Measurements from ENCODE around the gene GPR152. TPM values are rescaled to one million over a fixed set of nuclear protein-coding genes. Genes with fewer than 3 reads are reported as not detected.
"Not testable (repeated sequence)": the region's sequence is repeated elsewhere in the genome, so short reads cannot be mapped to it uniquely, and the experiment has no call there.

The GPR152 gene
- total RNA-seq, 8 experiments from 2014 or later, result 0.11 to 0.90 (median 0.31) TPM; not detected in 3

DNA sequence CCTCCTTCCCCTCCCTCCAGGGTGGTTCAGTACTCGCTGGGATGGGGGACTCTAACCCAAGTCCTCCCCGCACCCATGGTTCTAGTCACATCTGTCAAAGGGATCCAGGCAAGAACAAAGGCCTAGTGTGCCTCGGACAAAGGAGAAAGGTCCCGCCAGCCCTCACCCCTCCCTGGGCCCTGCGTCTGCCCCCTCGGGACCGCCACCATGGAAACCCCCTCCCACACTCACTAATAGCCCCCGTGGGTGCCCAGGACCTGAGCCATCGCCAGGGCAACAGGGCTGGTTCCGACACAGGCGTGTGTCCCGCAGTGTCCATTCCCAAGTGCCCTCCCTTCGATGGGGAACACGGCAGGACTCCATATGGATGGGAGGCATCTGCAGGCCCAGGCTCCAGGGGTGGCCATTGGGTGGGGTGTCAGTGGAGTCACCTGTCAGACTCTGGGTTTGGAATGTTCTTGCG lies 42.1 kb downstream of the GPR152 start:
- in situ Hi-C loops (cut with MboI; ENCODE audit: low pct_unique_long_range_greater_than_20kb in 2 of 9, low sequenced_read_pairs in 9 of 9, unreplicated experiment in 9 of 9), result no loop called here
- H3K4me1 ChIP-seq (replicated peaks in 1 of 2), result peaks cover 17 to 19% of the 10 kb centered on the region in 2 donors
- no peak overlapping the region for H3K27ac ChIP-seq
- H3K4me3 ChIP-seq, result no peak overlapping the region
- 73% methylated on average over 5 of the region's 15 CpGs; no CpG with 5 or more reads in 9 of the 10 experiments for WGBS, 10 experiments
- peak in 5 of 8 experiments; percentile 16 to 45 (median 27) for ATAC-seq (replicated peaks in 6 of 8)

- in situ Hi-C loops (cut with MboI; ENCODE audit: low pct_unique_long_range_greater_than_20kb in 2 of 9, low sequenced_read_pairs in 9 of 9, unreplicated experiment in 9 of 9), result no loop called here
- ATAC-seq (replicated peaks in 6 of 8), result peak in 4 of 8 experiments; percentile 10 to 31 (median 16)
- peaks cover 17 to 19% of the 10 kb centered on the region in 2 donors for H3K4me1 ChIP-seq (replicated peaks in 1 of 2)
- H3K4me3 ChIP-seq, result no peak overlapping the region
- no peak overlapping the region for H3K27ac ChIP-seq
- 20 to 75% (median 49%) methylated on average over 1 to 4 of the region's 13 CpGs; no CpG with 5 or more reads in 6 of the 10 experiments for WGBS, 10 experiments
These were observed 42.7 kb downstream of the GPR152 start for GRCh38 chr11:67409781-67410368.

DNA sequence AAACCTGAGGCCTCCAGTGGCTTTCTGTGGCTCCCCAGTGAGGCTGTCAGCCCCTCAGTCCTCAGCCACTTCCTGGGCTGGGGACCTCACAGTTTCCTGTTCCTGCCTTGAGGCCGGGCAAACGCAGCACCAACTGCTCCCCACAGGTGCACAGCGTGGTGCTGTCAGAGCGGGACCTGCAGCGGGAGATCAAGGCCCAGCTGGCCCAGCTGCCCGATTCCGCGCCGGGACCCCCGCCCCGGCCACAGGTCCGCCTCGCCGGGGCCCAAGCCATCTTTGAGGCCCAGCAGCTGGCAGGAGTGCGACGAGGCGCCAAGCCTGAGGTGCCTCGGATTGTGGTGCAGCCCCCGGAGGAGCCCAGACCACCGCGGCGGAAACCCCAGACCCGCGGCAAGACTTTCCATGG lies 43.3 kb downstream of the GPR152 start:
- Histone ChIP-seq H3K4me1 (replicated peaks in 1 of 2) (peaks cover 17 to 19% of the 10 kb centered on the region in 2 donors), H3K27ac (no peak overlapping the region), H3K4me3 (no peak overlapping the region)
- in situ Hi-C loops (cut with MboI; ENCODE audit: low pct_unique_long_range_greater_than_20kb in 2 of 9, low sequenced_read_pairs in 9 of 9, unreplicated experiment in 9 of 9), result no loop called here
- no peak for ATAC-seq (replicated peaks in 6 of 8)
- 70 to 80% methylated on average over 1 to 2 of the region's 24 CpGs; no CpG with 5 or more reads in 8 of the 10 experiments for WGBS, 10 experiments

GRCh38 chr11:67408437-67409200 lies 43.9 kb downstream of the GPR152 start:
- Histone ChIP-seq H3K27ac (no peak overlapping the region), H3K4me1 (replicated peaks in 1 of 2) (peaks cover 17 to 19% of the 10 kb centered on the region in 2 donors), H3K4me3 (no peak overlapping the region)
- 25 to 100% (median 73%) methylated on average over 1 to 6 of the region's 18 CpGs; no CpG with 5 or more reads in 4 of the 10 experiments for WGBS, 10 experiments
- ATAC-seq (replicated peaks in 6 of 8), result no peak
- in situ Hi-C loops (cut with MboI; ENCODE audit: low pct_unique_long_range_greater_than_20kb in 2 of 9, low sequenced_read_pairs in 9 of 9, unreplicated experiment in 9 of 9), result no loop called here

- Histone ChIP-seq H3K4me3 (no peak overlapping the region), H3K4me1 (replicated peaks in 1 of 2) (peaks cover 17 to 19% of the 10 kb centered on the region in 2 donors), H3K27ac (no peak overlapping the region)
- ATAC-seq (replicated peaks in 6 of 8), result no peak
- whole genome bisulfite sequencing, 10 experiments, result 20 to 100% (median 63%) methylated on average over 1 to 5 of the region's 12 CpGs; no CpG with 5 or more reads in 2 of the 10 experiments
- in situ Hi-C loops (cut with MboI; ENCODE audit: low pct_unique_long_range_greater_than_20kb in 2 of 9, low sequenced_read_pairs in 9 of 9, unreplicated experiment in 9 of 9), result no loop called here
These were observed 44.8 kb downstream of the GPR152 start for GRCh38 chr11:67407688-67408163.

- H3K4me1 ChIP-seq (replicated peaks in 1 of 2), result peaks cover 17 to 21% of the 10 kb centered on the region in 2 donors
- in situ Hi-C loops (cut with MboI; ENCODE audit: low pct_unique_long_range_greater_than_20kb in 2 of 9, low sequenced_read_pairs in 9 of 9, unreplicated experiment in 9 of 9), result no loop called here
- no peak overlapping the region for H3K4me3 ChIP-seq
- peak; percentile 6 to 74 (median 28) for ATAC-seq (replicated peaks in 6 of 8)
- no peak overlapping the region for H3K27ac ChIP-seq
- 0 to 80% (median 68%) methylated on average over 1 to 6 of the region's 12 CpGs; no CpG with 5 or more reads in 6 of the 10 experiments for WGBS, 10 experiments
These were observed 45.4 kb downstream of the GPR152 start for GRCh38 chr11:67406969-67407687.

DNA sequence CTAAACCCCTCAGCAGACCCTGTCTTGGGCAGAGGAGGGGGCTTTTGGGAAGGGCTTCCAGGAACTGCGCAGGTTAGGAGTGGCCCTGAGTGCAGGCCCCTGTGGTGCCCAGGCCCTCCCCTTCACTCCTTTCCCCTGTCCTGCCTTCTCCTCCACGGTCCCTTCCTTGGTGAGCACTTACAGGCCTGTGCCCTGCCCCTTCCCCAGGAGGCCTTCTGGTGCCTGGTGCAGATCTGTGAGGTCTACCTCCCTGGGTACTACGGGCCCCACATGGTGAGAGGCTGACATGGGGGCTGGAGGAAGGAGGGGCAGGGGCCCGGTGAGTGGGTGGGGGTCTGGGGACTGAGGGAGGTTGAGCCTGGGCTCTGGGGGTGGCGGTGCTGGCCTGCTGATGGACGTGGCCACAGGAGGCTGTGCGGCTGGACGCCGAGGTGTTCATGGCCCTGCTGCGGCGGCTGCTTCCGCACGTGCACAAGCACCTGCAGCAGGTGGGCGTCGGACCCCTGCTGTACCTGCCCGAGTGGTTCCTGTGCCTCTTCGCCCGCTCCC lies 46.0 kb downstream of the GPR152 start:
- Histone ChIP-seq H3K4me3 (no peak overlapping the region), H3K27ac (no peak overlapping the region), H3K4me1 (replicated peaks in 1 of 2) (peaks cover 17 to 23% of the 10 kb centered on the region in 2 donors)
- no peak for ATAC-seq (replicated peaks in 6 of 8)
- whole genome bisulfite sequencing, 10 experiments, result 90% methylated on average over 2 of the region's 18 CpGs; no CpG with 5 or more reads in 9 of the 10 experiments
- in situ Hi-C loops (cut with MboI; ENCODE audit: low pct_unique_long_range_greater_than_20kb in 2 of 9, low sequenced_read_pairs in 9 of 9, unreplicated experiment in 9 of 9), result no loop called here

DNA sequence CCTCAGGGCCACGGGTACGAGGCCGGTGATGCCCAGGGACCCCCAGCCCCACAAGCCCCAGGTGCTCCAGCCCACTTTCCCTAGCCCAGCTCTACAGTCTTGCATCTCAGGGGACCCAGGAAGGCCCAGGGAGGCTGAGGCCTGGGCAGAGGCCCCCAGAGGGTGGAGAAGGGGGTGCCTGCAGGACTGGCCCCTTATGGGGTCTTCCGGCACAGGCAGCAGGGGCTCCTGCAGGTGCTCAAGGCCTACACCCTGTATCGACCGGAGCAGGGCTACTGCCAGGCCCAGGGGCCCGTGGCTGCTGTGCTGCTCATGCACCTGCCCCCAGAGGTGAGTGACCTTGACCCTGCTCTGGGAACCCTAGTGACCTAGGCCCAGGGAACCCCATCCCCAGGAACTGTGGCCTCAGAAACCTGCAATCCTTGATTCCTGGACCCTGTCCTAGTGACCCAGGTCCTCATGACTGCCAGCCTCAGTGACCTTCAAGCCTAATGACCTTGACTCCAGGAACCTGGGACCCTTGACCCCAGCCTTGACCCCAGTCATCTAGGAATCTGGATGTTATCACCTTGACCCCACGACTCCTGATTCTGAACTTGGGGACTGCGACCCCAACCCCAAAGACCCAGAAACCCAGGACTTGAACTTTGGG lies 46.7 kb downstream of the GPR152 start:
- in situ Hi-C loops (cut with MboI; ENCODE audit: low pct_unique_long_range_greater_than_20kb in 2 of 9, low sequenced_read_pairs in 9 of 9, unreplicated experiment in 9 of 9), result no loop called here
- H3K27ac ChIP-seq, result no peak overlapping the region

DNA sequence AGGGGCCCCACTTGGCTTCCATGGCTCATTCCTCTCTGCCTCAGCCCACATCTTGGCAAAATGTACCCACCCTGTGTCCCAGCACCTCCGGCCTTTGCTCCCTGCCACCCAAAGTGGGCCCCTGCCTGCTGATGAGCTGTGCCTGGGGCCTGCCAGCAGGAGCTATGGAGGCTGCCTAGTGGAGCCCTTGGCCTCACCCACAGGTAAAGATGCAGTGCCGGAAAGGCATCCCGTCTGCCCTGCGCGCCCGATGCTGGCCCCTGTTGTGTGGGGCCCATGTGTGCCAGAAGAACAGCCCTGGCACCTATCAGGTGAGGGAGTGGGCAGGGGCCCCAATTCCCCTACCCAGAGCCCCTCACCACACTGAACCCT lies 47.3 kb downstream of the GPR152 start:
- WGBS, 10 experiments, result no CpG with 5 or more reads among the region's 6 CpGs
- Histone ChIP-seq H3K27ac (no peak overlapping the region), H3K4me3 (no peak overlapping the region), H3K4me1 (replicated peaks in 1 of 2) (peaks cover 19 to 23% of the 10 kb centered on the region in 2 donors)
- in situ Hi-C loops (cut with MboI; ENCODE audit: low pct_unique_long_range_greater_than_20kb in 2 of 9, low sequenced_read_pairs in 9 of 9, unreplicated experiment in 9 of 9), result no loop called here
- ATAC-seq (replicated peaks in 6 of 8), result no peak

More for the DNA sequence above, 46.7 kb downstream of the GPR152 start:
- WGBS, 10 experiments, result 0 to 82% (median 43%) methylated on average over 1 to 2 of the region's 9 CpGs; no CpG with 5 or more reads in 7 of the 10 experiments
- no peak for ATAC-seq (replicated peaks in 6 of 8)
- Histone ChIP-seq H3K4me1 (replicated peaks in 1 of 2) (peaks cover 17 to 23% of the 10 kb centered on the region in 2 donors), H3K4me3 (no peak overlapping the region)

DNA sequence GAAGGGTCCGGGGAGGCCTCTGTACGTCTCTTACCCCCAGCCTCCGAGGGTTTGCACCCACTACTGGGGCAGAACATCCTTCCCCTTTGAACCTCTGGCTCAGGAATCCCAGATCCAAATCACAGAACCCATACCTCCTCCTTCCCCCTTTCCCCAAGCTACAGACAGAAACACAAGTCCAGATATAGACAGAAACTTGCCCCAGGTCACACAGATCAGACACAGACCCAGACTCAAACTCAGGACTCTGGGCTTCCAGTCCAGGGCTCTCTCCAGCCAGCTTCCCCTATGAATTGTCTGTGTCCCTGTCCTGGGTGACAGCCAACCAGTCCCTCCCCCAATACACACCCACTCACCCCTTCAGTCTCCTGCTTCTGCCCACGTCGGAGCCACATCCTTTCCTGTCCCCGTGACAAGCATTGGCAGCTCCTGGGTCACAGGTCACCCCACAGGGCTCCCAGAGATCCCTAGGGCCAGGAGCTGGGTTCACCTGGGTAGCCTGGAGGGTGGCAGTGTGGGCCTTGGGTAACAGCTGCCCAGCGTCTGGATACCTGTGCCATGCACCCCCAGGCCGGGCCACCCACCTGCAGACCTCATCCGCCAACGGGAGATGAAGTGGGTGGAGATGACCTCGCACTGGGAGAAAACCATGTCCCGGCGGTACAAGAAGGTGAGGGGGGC lies 47.9 kb downstream of the GPR152 start:
- Histone ChIP-seq H3K4me3 (no peak overlapping the region), H3K27ac (no peak overlapping the region), H3K4me1 (replicated peaks in 1 of 2) (peaks cover 16 to 22% of the 10 kb centered on the region in 2 donors)
- WGBS, 10 experiments, result 70 to 100% (median 82%) methylated on average over 1 to 2 of the region's 13 CpGs; no CpG with 5 or more reads in 6 of the 10 experiments
- in situ Hi-C loops (cut with MboI; ENCODE audit: low pct_unique_long_range_greater_than_20kb in 2 of 9, low sequenced_read_pairs in 9 of 9, unreplicated experiment in 9 of 9), result no loop called here
- no peak for ATAC-seq (replicated peaks in 6 of 8)

GRCh38 chr11:67403085-67403484 lies 49.4 kb downstream of the GPR152 start:
- WGBS, 10 experiments, result 83 to 100% (median 92%) methylated on average over 3 to 8 of the region's 9 CpGs; no CpG with 5 or more reads in 3 of the 10 experiments
- ATAC-seq (replicated peaks in 6 of 8); H3K4me3 ChIP-seq; in situ Hi-C loops (cut with MboI; ENCODE audit: low pct_unique_long_range_greater_than_20kb in 2 of 9, low sequenced_read_pairs in 9 of 9, unreplicated experiment in 9 of 9); H3K27ac ChIP-seq: not testable (repeated sequence)
- H3K4me1 ChIP-seq (replicated peaks in 1 of 2), result peaks cover 16 to 20% of the 10 kb centered on the region in 2 donors
